Activated CD4-positive, alpha-beta T cell treated with anti-CD3 and anti-CD28 coated beads, Interleukin-2, amount 10 ng/mL, durations not matched to agents 24 days and 14 days (primary cell): ENCODE measurements around the gene CFAP299. TPM values are rescaled to one million over a fixed set of nuclear protein-coding genes. Genes with fewer than 3 reads are reported as not detected.
"Not testable (repeated sequence)": the region's sequence is repeated elsewhere in the genome, so short reads cannot be mapped to it uniquely, and the experiment has no call there.

Experiments
- DNase-seq: peaks from one replicate; pipeline ENCODE4 v3.0.0; 2022
- H3K27ac Mint-ChIP-seq: one replicate; pipeline ENCODE4 v1.8.0; 2022; ENCODE audit warnings: mild to moderate bottlenecking, mixed read lengths
- H3K27me3 Mint-ChIP-seq: one replicate; pipeline ENCODE4 v1.8.0; 2022; ENCODE audit warnings: mixed read lengths
- H3K36me3 Mint-ChIP-seq: one replicate; pipeline ENCODE4 v1.8.0; 2022; ENCODE audit warnings: low read depth, mild to moderate bottlenecking, mixed read lengths
- H3K4me1 Mint-ChIP-seq: one replicate; pipeline ENCODE4 v1.8.0; 2021; ENCODE audit warnings: mixed read lengths
- H3K4me3 Mint-ChIP-seq: one replicate; pipeline ENCODE4 v1.8.0; 2022; ENCODE audit warnings: mild to moderate bottlenecking, moderate library complexity, mixed read lengths
- H3K9me3 Mint-ChIP-seq: one replicate; pipeline ENCODE4 v1.8.0; 2021; ENCODE audit warnings: mixed read lengths
- intact Hi-C: fragments of 100-400 bp; cut with micrococcal nuclease; formaldehyde crosslinking; loops from one replicate; pipeline ENCODE4 v1.15.1; 2023
- total RNA-seq: library from RNA; stranded (reverse); gene quantifications from 2 replicates; pipeline ENCODE4 v1.2.3, GENCODE V29; 2022

Gene CFAP299
- total RNA-seq, 1 donor from 2014 or later = not detected

DNA sequence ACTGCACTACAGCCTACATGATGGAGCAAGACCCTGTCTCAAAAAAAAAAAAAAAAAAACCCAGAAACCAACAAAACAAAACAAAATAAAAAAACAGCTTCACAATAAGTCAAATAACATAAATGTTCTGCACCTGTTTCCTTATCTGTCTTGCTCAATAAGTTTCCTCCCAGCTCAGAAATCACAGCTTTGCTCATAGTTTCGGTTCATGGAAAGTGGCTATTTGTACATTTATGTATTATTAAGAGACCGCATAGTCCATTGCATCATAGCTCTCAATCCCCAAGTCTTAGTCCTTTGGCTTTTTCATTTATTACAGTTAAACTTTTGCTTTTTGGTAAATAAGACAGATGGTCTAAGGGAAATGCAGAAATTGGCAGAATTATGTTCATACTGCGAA is 24.4 kb upstream of the CFAP299 start:
- Mint-ChIP-seq H3K4me1 (no peaks in the 10 kb centered on the region), H3K27me3 (peaks cover 18% of the 10 kb centered on the region), H3K27ac (no peak overlapping the region), H3K36me3 (no peaks in the 10 kb centered on the region), H3K4me3 (no peak overlapping the region), H3K9me3 (no peaks in the 10 kb centered on the region)
- no peak for DNase-seq
- intact Hi-C loops = no loop called here

DNA sequence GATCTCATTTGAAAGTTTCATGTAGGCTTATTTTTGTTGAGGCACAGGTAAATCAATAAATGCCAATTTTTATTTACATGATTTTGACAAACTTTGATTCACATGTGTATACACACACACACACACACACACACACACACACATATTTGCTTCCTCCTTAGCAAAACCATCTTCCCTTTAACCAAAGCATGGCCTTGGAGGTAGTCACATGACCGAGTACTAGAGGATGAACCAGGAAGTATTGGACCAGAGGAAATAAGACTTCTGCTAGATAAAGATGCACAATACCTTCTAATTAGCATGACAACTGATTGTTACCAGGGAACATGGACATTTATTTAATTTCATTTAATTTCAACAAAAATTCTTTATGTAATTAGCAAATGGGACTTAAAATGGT is 23.4 kb upstream of the CFAP299 start:
- intact Hi-C loops = no loop called here
- no peak overlapping the region for H3K4me3 Mint-ChIP-seq
- no peak for DNase-seq
- H3K9me3 Mint-ChIP-seq = no peaks in the 10 kb centered on the region
- no peaks in the 10 kb centered on the region for H3K4me1 Mint-ChIP-seq
- H3K27me3 Mint-ChIP-seq = peaks cover 14% of the 10 kb centered on the region
- H3K36me3 Mint-ChIP-seq = no peaks in the 10 kb centered on the region
- H3K27ac Mint-ChIP-seq = no peak overlapping the region

DNA sequence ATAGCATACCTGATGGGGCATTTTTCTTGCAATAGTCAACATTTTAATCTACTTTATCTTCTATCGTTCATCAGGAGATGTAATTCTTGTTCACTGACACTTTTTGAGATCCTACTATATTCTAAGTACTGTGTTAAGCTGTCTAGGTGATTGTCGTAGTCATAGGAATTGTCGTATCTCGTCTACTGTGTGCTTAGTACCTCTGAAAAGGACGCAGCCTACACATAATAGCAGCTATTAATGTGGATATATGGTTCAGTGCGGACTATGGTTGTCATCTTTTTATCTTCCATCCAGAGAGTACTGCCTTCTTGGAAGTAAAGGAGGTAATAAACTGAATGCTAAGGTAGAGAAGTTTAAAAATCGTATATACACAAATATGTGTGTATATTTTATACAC is 21.9 kb upstream of the CFAP299 start:
- H3K27ac Mint-ChIP-seq = no peak overlapping the region
- no peaks in the 10 kb centered on the region for H3K4me1 Mint-ChIP-seq
- H3K36me3 Mint-ChIP-seq = no peaks in the 10 kb centered on the region
- peaks cover 15% of the 10 kb centered on the region for H3K27me3 Mint-ChIP-seq
- no peaks in the 10 kb centered on the region for H3K9me3 Mint-ChIP-seq
- no peak for DNase-seq
- H3K4me3 Mint-ChIP-seq = no peak overlapping the region
- intact Hi-C loops = no loop called here

DNA sequence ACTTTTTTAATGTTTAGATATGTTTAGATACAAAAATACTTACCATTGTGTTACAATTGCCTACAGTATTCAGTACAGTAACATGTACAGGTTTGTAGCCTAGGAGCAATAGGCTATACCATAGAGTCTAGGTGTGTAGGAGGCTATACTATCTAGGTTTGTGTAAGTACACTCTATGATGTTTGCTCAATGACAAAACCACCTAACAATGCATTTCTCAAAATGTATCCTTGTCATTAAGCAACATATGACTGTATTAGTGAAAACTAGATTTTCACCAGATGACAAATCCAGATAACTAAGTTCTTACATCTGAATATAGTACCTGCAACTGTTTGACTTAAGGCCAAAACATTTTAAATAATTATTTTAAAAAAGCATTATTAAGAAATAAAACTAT is 19.7 kb upstream of the CFAP299 start:
- not testable (repeated sequence) for H3K9me3 Mint-ChIP-seq

DNA sequence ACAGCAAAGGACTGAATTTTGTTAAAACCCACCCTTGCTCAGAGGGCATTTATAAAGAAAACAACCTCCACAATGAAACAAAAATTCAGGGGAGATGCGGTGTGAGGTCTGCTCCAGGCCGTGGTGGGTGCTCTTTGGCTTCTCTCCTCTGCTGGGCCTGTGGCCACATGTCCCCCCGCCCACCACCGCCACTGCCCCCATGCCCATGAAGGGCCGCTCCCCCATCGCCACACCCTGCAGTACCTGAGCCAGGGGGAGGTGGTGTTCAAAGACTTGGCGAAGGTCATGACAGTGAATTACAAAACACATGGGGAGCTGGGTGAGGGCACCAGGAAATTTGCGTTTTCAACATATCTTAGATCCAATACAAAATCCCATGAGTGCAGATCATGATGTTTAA is 14.2 kb upstream of the CFAP299 start:
- Mint-ChIP-seq H3K4me3 (no peak overlapping the region), H3K36me3 (no peaks in the 10 kb centered on the region), H3K4me1 (no peaks in the 10 kb centered on the region)

More for the DNA sequence above, 19.7 kb upstream of the CFAP299 start:
- H3K27ac Mint-ChIP-seq, intact Hi-C loops, DNase-seq, H3K4me3 Mint-ChIP-seq, H3K4me1 Mint-ChIP-seq, H3K36me3 Mint-ChIP-seq: not testable (repeated sequence)
- H3K27me3 Mint-ChIP-seq = peaks cover 13% of the 10 kb centered on the region

DNA sequence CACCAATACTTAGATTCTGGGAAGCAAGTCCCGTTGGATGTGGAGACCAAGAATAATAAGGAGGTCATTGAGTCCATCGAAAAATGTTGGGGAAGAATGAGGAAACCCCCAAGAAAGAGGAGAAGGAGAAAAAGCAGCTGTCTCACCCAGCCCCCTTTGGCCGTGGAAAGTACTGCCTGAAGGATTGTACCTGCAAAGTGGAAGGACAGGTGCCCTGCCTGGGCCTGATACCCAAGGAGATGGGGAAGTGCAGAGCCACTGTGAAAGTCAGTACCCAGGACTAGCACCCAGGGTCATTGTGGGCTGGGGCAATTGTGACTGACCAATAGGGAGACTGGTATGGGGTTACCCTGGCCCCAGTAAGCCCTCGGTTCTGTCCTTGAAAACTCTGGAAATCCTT is 13.8 kb upstream of the CFAP299 start:
- no peak overlapping the region for H3K27ac Mint-ChIP-seq
- no peaks in the 10 kb centered on the region for H3K36me3 Mint-ChIP-seq
- no peaks in the 10 kb centered on the region for H3K4me1 Mint-ChIP-seq
- intact Hi-C loops = no loop called here
- no peak overlapping the region for H3K4me3 Mint-ChIP-seq
- peaks cover 9% of the 10 kb centered on the region for H3K27me3 Mint-ChIP-seq
- H3K9me3 Mint-ChIP-seq = no peaks in the 10 kb centered on the region
- DNase-seq = no peak

More for the DNA sequence above, 14.2 kb upstream of the CFAP299 start:
- peaks cover 9% of the 10 kb centered on the region for H3K27me3 Mint-ChIP-seq
- H3K27ac Mint-ChIP-seq = no peak overlapping the region
- H3K9me3 Mint-ChIP-seq = no peaks in the 10 kb centered on the region
- intact Hi-C loops = no loop called here
- no peak for DNase-seq

DNA sequence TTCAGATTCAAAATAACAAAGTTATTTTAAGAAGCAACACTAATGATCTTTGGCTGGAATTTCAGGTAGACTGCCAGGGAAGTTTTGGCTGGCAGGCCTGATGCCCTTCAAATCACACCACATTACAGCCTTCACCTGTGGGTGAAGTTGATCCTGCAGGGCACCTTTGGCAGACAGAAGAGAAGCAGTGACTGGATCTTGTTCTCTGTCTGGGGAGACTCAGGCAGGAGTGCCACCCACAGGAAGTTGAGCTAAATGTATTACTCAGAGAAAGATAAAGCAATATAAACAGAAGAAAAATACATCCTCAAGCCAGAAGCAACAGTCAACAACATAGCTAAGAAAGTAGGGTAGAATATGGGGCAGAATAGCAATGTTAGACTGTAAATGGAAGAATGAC is 12.8 kb upstream of the CFAP299 start:
- Mint-ChIP-seq H3K36me3 (no peaks in the 10 kb centered on the region), H3K27me3 (peaks cover 5% of the 10 kb centered on the region), H3K27ac (no peak overlapping the region), H3K4me1 (no peaks in the 10 kb centered on the region), H3K9me3 (no peaks in the 10 kb centered on the region), H3K4me3 (no peak overlapping the region)
- peak; percentile 58 for DNase-seq
- intact Hi-C loops = no loop called here

DNA sequence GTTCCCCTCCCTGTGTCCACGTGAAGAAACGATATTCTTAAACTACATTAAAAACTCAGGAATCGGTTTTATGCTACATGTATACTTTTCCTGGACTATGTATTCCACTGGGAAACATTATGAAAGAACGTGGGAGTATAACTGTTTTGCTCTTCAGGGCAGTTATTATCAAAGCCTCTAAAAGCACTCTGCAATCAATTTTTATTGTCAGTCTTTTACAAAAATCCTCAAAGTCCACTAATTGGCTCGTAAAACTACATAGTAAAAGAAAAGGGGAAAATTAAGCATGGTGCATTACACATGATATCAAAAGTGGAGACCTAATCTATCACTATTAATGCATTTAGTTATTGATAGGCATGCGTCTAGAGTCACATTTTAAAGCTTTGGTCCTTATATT is 11.4 kb upstream of the CFAP299 start:
- H3K27ac Mint-ChIP-seq = no peak overlapping the region
- H3K4me1 Mint-ChIP-seq = no peaks in the 10 kb centered on the region
- intact Hi-C loops = no loop called here
- no peak for DNase-seq
- no peaks in the 10 kb centered on the region for H3K36me3 Mint-ChIP-seq
- H3K4me3 Mint-ChIP-seq = no peak overlapping the region
- peaks cover under 1% of the 10 kb centered on the region for H3K27me3 Mint-ChIP-seq
- H3K9me3 Mint-ChIP-seq = no peaks in the 10 kb centered on the region

DNA sequence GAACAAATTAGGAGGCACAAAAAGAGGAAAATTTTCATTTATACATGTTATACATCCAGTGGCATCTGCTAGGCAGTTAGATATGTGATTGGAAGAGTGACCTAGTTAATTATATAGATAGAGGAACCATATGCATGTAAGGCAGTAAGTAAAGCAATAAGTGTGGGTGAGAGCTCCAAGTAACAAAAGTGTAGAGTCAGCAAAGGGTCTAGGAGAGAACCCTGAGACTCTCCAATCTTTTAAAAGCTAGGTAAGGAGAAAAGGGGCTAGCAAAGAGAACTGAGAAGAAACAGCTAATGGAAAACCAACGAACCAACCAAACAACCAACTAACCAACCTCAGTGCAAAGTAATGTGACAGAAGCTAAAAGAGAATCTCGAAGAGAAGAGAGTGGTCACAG is 3.8 kb upstream of the CFAP299 start:
- Mint-ChIP-seq H3K4me3 (no peak overlapping the region), H3K36me3 (no peaks in the 10 kb centered on the region), H3K4me1 (peaks cover 10% of the 10 kb centered on the region), H3K9me3 (no peaks in the 10 kb centered on the region), H3K27ac (no peak overlapping the region), H3K27me3 (peaks cover 22% of the 10 kb centered on the region)
- DNase-seq = no peak
- intact Hi-C loops = no loop called here

DNA sequence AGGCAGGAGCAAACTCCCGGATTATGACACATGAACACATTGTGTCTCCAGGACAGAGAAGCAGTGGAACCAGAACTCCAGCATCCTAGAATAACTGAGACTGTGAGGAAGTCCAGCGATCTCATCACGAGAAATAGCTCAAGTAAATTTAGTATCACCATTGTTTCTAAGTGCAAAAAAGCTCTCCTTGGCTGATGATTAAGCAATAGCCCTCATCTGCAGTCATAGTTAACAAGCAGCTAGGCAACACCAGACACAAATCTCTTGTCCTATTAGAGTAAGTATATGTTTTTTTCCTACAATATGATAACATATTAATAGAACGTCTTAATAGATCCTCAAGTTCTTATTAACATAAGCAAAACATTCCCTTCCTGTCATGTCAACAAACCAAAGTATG is 2.4 kb upstream of the CFAP299 start:
- peaks cover 10% of the 10 kb centered on the region for H3K4me1 Mint-ChIP-seq
- H3K36me3 Mint-ChIP-seq = no peaks in the 10 kb centered on the region
- H3K27ac Mint-ChIP-seq = no peak overlapping the region
- no peak overlapping the region for H3K4me3 Mint-ChIP-seq
- intact Hi-C loops = no loop called here
- DNase-seq = no peak
- H3K9me3 Mint-ChIP-seq = no peaks in the 10 kb centered on the region
- H3K27me3 Mint-ChIP-seq = peaks cover 22% of the 10 kb centered on the region

DNA sequence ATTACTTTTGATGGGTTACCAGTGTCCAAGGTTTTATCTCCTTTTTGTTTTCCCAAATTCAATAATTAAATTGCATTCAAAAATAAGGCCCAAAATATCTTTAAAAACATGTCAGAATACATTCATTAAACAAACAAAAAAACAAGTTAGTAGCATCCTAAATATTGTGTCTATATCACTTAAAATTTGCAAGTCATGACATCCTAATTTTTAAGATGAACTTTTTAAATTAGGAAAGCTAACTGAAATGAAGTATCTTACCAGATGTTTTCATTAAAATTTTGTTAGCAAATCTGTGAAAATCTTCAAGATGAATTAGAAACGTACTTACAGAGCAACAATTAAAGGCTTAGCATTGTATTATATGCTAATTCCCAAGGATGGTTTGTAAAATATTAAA is 962 bp upstream of the CFAP299 start:
- H3K36me3 Mint-ChIP-seq = no peaks in the 10 kb centered on the region
- peaks cover 27% of the 10 kb centered on the region for H3K27me3 Mint-ChIP-seq
- intact Hi-C loops = no loop called here

DNA sequence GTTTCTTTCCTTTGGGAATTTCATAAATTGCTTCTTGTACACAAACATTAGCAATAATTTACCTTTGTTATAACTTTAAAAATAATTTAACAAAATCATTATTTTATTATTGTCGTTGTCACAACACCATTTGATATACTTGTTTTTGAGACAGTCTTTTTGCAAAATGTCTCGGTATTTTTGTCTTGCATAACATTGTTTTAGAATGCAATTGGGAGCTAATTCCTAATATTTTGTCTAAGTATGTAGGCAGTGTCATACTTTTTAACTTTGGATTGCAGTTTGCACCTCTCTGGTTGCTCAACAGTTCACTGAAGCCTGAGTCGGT is 340 bp upstream of the CFAP299 start:
- intact Hi-C loops = no loop called here
- H3K36me3 Mint-ChIP-seq = no peaks in the 10 kb centered on the region
- H3K4me1 Mint-ChIP-seq = peaks cover 10% of the 10 kb centered on the region
- no peak for DNase-seq
- peak overlapping the region; percentile 82 for H3K4me3 Mint-ChIP-seq
- H3K27me3 Mint-ChIP-seq = peaks cover 27% of the 10 kb centered on the region
- no peaks in the 10 kb centered on the region for H3K9me3 Mint-ChIP-seq
- no peak overlapping the region for H3K27ac Mint-ChIP-seq

More for the DNA sequence above, 962 bp upstream of the CFAP299 start:
- Mint-ChIP-seq H3K4me3 (no peak overlapping the region), H3K4me1 (peaks cover 10% of the 10 kb centered on the region), H3K27ac (no peak overlapping the region), H3K9me3 (no peaks in the 10 kb centered on the region)
- no peak for DNase-seq

DNA sequence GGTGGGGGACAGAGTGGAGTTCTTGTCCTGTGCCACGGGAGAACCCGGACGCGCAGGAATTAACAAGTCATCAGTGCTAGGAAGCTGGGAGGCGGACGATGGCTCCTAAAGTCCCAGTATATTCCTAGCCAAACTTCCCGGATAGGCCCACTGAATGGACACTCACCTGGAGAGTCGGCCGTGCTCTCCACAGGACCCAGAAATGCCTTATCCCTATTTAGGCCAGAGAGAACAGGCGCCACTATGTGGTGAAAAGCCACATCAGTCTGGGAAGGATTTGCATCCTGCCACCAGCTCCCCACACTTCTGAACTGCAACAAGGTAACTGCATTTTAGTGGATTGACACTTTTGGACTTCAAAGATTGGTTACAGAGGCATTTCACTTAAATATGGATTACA is 1.1 kb downstream of the CFAP299 start:
- H3K27ac Mint-ChIP-seq = no peak overlapping the region
- peak overlapping the region; percentile 82 for H3K4me3 Mint-ChIP-seq
- intact Hi-C loops = no loop called here
- H3K36me3 Mint-ChIP-seq = no peaks in the 10 kb centered on the region
- H3K27me3 Mint-ChIP-seq = peaks cover 27% of the 10 kb centered on the region
- peaks cover 10% of the 10 kb centered on the region for H3K4me1 Mint-ChIP-seq
- DNase-seq = no peak
- no peaks in the 10 kb centered on the region for H3K9me3 Mint-ChIP-seq

DNA sequence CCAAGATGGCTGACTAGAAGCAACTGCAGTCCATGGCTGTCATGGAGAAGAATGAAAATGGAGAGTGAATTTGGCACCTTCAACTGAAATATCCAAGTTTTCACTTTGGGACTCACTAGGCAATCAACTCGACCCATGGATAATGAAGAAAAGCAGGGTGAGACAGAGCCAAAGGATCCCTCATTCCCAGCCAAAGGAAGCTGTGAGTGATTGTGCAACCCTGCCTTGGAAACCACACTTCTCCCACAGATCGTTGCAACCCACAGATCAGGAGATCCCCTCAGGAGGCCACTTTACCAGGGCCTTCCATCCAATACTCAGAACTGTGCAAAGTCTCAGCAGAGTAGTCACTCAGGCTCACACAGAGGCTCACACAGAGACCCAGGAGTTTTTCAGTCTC is 4.5 kb downstream of the CFAP299 start:
- DNase-seq = peak; percentile 39
- Mint-ChIP-seq H3K27ac (no peak overlapping the region), H3K27me3 (peaks cover 24% of the 10 kb centered on the region), H3K9me3 (no peaks in the 10 kb centered on the region), H3K36me3 (no peaks in the 10 kb centered on the region), H3K4me1 (peaks cover 10% of the 10 kb centered on the region), H3K4me3 (no peak overlapping the region)
- intact Hi-C loops = no loop called here

DNA sequence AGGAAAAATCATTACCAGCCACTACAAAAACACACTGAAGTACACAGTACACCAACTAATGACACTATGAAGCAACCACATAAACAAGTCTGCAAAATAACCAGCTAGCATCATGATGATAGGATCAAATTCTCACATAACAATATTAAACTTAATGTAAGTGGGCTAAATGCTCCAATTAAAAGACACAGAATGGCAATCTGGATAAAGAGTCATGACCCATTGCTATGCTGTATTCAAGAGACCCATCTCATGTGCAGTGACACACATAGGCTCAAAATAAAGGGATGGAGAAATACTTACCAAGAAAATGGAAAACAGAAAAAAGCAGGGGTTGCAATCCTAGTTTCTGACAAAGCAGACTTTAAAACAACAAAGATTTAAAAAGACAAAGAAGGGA is 7.2 kb downstream of the CFAP299 start:
- H3K36me3 Mint-ChIP-seq, H3K9me3 Mint-ChIP-seq, H3K27ac Mint-ChIP-seq, H3K4me3 Mint-ChIP-seq, H3K4me1 Mint-ChIP-seq, intact Hi-C loops: not testable (repeated sequence)
- peaks cover 12% of the 10 kb centered on the region for H3K27me3 Mint-ChIP-seq
- DNase-seq = peak; percentile 3
